MM.1S (cell line): ENCODE measurements around the gene TMEM79.

Experiments
- EZH2 ChIP-seq: fragments of 300-600 bp; sonication (generic); optimal IDR thresholded peaks from 2 replicates; pipeline ENCODE3; 2017; ENCODE audit warnings: low read depth, mild to moderate bottlenecking, antibody characterized with exemption, low read length, mixed read lengths
- EZH2phosphoT487 ChIP-seq: fragments of 300-600 bp; sonication (generic); IDR thresholded peaks from 2 replicates; pipeline ENCODE4 v1.6.1; 2018; ENCODE audit warnings: antibody characterized with exemption, low read length
- TF ChIP-seq, protein P1 (sequence below): fragments of 300-600 bp; sonication (generic); IDR thresholded peaks from 2 replicates; pipeline ENCODE4 v1.5.1; 2016; ENCODE audit warnings: antibody characterized with exemption, low read length, mixed read lengths

DNA sequence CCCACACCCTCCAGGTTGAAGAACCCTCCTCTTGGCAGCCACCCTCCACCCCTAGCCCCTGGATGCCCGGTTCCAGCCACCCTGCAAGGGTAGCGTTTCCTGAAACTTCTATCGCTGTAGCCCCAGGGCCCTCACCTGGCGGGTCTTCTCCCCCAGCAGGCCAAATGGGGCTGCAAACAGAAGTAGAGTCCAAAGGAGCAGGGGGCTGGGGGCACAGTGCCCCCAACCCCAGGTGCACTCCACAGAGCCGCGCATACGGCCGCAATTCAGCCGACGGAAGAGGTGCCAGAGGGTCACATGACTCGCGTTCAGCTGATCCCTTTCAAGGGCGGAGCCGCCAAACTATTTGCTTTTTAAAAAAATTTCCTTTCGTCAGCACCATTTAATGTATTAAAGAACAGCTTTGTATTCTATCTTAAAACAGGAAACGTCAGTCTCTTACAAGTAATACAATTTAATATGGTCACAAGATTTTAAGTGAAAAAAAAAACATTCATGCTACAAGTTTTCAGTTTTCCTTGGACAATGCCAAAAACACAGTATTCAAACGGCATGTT, 11.3 kb downstream of the TMEM79 start, which contains the start of gene GLMP:
- no peak for TF ChIP-seq EZH2phosphoT487
- TF ChIP-seq, protein P1, sequence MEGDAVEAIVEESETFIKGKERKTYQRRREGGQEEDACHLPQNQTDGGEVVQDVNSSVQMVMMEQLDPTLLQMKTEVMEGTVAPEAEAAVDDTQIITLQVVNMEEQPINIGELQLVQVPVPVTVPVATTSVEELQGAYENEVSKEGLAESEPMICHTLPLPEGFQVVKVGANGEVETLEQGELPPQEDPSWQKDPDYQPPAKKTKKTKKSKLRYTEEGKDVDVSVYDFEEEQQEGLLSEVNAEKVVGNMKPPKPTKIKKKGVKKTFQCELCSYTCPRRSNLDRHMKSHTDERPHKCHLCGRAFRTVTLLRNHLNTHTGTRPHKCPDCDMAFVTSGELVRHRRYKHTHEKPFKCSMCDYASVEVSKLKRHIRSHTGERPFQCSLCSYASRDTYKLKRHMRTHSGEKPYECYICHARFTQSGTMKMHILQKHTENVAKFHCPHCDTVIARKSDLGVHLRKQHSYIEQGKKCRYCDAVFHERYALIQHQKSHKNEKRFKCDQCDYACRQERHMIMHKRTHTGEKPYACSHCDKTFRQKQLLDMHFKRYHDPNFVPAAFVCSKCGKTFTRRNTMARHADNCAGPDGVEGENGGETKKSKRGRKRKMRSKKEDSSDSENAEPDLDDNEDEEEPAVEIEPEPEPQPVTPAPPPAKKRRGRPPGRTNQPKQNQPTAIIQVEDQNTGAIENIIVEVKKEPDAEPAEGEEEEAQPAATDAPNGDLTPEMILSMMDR, result no peak
- no peak for TF ChIP-seq EZH2
